Measurements from ENCODE around the gene PIGU. TPM values are rescaled to one million over a fixed set of nuclear protein-coding genes. Genes with fewer than 3 reads are reported as not detected.

PIGU gene
- total RNA-seq, 1 donor from 2014 or later, result 40.1 TPM

GRCh38 chr20:34573541-34574300, 103.2 kb downstream of the PIGU start:
- Histone ChIP-seq H2AFZ (replicated peaks) (no peak overlapping the region), H4K20me1 (ENCODE audit: low read depth) (no peaks in the 10 kb centered on the region), H3K79me2 (ENCODE audit: low read depth) (no peaks in the 10 kb centered on the region), H3K4me1 (no peaks in the 10 kb centered on the region), H3K36me3 (no peaks in the 10 kb centered on the region), H3K4me3 (no peak overlapping the region), H3K4me2 (no peak overlapping the region), H3K27ac (no peak overlapping the region), H3K27me3 (no peaks in the 10 kb centered on the region), H3K9me3 (ENCODE audit: low read depth) (no peaks in the 10 kb centered on the region), H3K9ac (no peak overlapping the region), H3F3A (ENCODE audit: low read depth) (no peaks in the 10 kb centered on the region)
- no peak for TF ChIP-seq EZH2phosphoT487 (IDR thresholded peaks at IDR 0.05)
- TF ChIP-seq EZH2 (IDR thresholded peaks at IDR 0.05), result no peak
- no peak for TF ChIP-seq CTCF (IDR thresholded peaks at IDR 0.05)
- H3K27ac Mint-ChIP-seq, result no peak overlapping the region
- no peak overlapping the region for H3K4me3 Mint-ChIP-seq
- no peak for DNase-seq (ENCODE audit: low spot score)
- H3K36me3 Mint-ChIP-seq, result peaks cover 27% of the 10 kb centered on the region
- no peaks in the 10 kb centered on the region for H3K4me1 Mint-ChIP-seq
- H3K9me3 Mint-ChIP-seq, result no peaks in the 10 kb centered on the region
- H3K27me3 Mint-ChIP-seq (ENCODE audit: insufficient read depth, low read depth), result no peaks in the 10 kb centered on the region

- no peak overlapping the region for H3K4me3 ChIP-seq
These were observed 105.1 kb downstream of the PIGU start for GRCh38 chr20:34571753-34572152.

GRCh38 chr20:34570859-34571306, 106.0 kb downstream of the PIGU start:
- no peak overlapping the region for H3K4me3 Mint-ChIP-seq
- Histone ChIP-seq H3K36me3 (no peaks in the 10 kb centered on the region), H3K27me3 (no peaks in the 10 kb centered on the region), H3K4me2 (no peak overlapping the region), H3K9me3 (ENCODE audit: low read depth) (no peaks in the 10 kb centered on the region), H3K79me2 (ENCODE audit: low read depth) (no peaks in the 10 kb centered on the region), H3K9ac (no peak overlapping the region), H3F3A (ENCODE audit: low read depth) (no peaks in the 10 kb centered on the region), H3K4me1 (no peaks in the 10 kb centered on the region), H4K20me1 (ENCODE audit: low read depth) (no peaks in the 10 kb centered on the region), H3K27ac (no peak overlapping the region), H3K4me3 (no peak overlapping the region), H2AFZ (replicated peaks) (no peak overlapping the region)
- H3K27ac Mint-ChIP-seq, result no peak overlapping the region
- peaks cover 17% of the 10 kb centered on the region for H3K4me1 Mint-ChIP-seq
- peaks cover 2% of the 10 kb centered on the region for H3K27me3 Mint-ChIP-seq (ENCODE audit: insufficient read depth, low read depth)
- H3K36me3 Mint-ChIP-seq, result peaks cover 27% of the 10 kb centered on the region
- no peaks in the 10 kb centered on the region for H3K9me3 Mint-ChIP-seq
- no peak for DNase-seq (ENCODE audit: low spot score)
- TF ChIP-seq EZH2 (IDR thresholded peaks at IDR 0.05) (no peak), CTCF (IDR thresholded peaks at IDR 0.05) (no peak), EZH2phosphoT487 (IDR thresholded peaks at IDR 0.05) (no peak)

More at GRCh38 chr20:34571753-34572152, 105.1 kb downstream of the PIGU start:
- TF ChIP-seq EZH2phosphoT487 (IDR thresholded peaks at IDR 0.05), result no peak
- no peak for TF ChIP-seq CTCF (IDR thresholded peaks at IDR 0.05)
- no peak for TF ChIP-seq EZH2 (IDR thresholded peaks at IDR 0.05)
- Histone ChIP-seq H3F3A (ENCODE audit: low read depth) (no peaks in the 10 kb centered on the region), H3K27me3 (no peaks in the 10 kb centered on the region), H3K9me3 (ENCODE audit: low read depth) (no peaks in the 10 kb centered on the region), H3K79me2 (ENCODE audit: low read depth) (no peaks in the 10 kb centered on the region), H3K9ac (no peak overlapping the region), H4K20me1 (ENCODE audit: low read depth) (no peaks in the 10 kb centered on the region), H3K36me3 (no peaks in the 10 kb centered on the region), H3K4me2 (no peak overlapping the region), H3K27ac (no peak overlapping the region), H3K4me1 (no peaks in the 10 kb centered on the region), H2AFZ (replicated peaks) (no peak overlapping the region)
- Mint-ChIP-seq H3K4me1 (peaks cover 10% of the 10 kb centered on the region), H3K27ac (no peak overlapping the region), H3K4me3 (no peak overlapping the region), H3K36me3 (peaks cover 27% of the 10 kb centered on the region), H3K27me3 (ENCODE audit: insufficient read depth, low read depth) (no peaks in the 10 kb centered on the region), H3K9me3 (no peaks in the 10 kb centered on the region)
- DNase-seq (ENCODE audit: low spot score), result no peak
